HEK293T (cell line): ENCODE results near the gene CYP26B1.

Experiments
- HDGF ChIP-seq: fragments of 450-650 bp; IDR thresholded peaks from 2 replicates; pipeline ENCODE4 v1.6.1; 2017; ENCODE audit warnings: antibody characterized with exemption, borderline replicate concordance
- SUZ12 ChIP-seq: fragments of 450-650 bp; IDR thresholded peaks from 2 replicates; pipeline ENCODE4 v1.6.1; 2016; ENCODE audit warnings: mild to moderate bottlenecking

- TF ChIP-seq HDGF (no peak), SUZ12 (no peak)
Measured at GRCh38 chr2:72180351-72180750, 32.7 kb upstream of the CYP26B1 start.
